Measurements from ENCODE around the gene RGS7. TPM values are rescaled to one million over a fixed set of nuclear protein-coding genes. Genes with fewer than 3 reads are reported as not detected.

Gene RGS7
- total and polyA plus RNA-seq, 2 experiments from 2014 or later, result 0.22 to 0.73 TPM

DNA sequence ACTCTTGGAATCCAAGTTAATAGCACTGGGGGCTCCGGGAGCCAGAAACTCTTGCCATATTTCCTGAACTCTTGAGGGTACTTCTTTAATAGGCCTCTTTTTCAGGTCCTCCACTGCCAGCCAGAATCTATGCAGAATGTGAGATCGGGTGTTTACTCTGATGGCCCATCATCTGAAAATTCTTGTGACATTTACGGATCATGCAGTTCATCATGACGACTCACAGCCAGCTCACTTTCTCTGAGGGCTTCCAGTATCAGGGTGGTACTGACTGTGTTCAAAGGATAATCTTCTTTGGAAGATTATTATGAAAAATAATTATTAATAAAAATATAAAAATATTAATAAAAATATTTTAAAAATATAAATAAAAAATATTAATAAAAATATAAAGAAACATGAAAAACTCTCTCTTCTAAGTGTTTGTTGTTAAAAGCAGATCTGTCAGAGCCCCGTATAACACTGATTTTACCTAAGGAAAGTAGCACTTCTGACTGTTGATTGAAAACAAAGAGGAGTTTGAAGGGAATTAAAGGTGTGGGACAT lies 550.7 kb downstream of the RGS7 start:
- Histone ChIP-seq H3K9me2 (replicated peaks; ENCODE audit: insufficient read depth) (no peaks in the 10 kb centered on the region), H2AFZ (no peak overlapping the region), H3K4me2 (no peak overlapping the region), H4K20me1 (ENCODE audit: insufficient read depth, poor library complexity, severe bottlenecking) (no peaks in the 10 kb centered on the region), H3K9me3 (ENCODE audit: low read depth) (no peaks in the 10 kb centered on the region), H3K27me3 (no peaks in the 10 kb centered on the region), H3K4me3 (no peak overlapping the region), H3K4me1 (ENCODE audit: insufficient read depth) (no peaks in the 10 kb centered on the region), H3K36me3 (replicated peaks; ENCODE audit: insufficient read depth, low read depth) (no peaks in the 10 kb centered on the region), H3K79me2 (no peaks in the 10 kb centered on the region), H3K27ac (no peak overlapping the region)
- TF ChIP-seq EZH2phosphoT487 (IDR thresholded peaks at IDR 0.05; ENCODE audit: low read depth, severe bottlenecking, unreplicated experiment) (no peak), EZH2 (IDR thresholded peaks at IDR 0.05; ENCODE audit: borderline replicate concordance) (no peak)
- TF ChIP-seq, protein P1, sequence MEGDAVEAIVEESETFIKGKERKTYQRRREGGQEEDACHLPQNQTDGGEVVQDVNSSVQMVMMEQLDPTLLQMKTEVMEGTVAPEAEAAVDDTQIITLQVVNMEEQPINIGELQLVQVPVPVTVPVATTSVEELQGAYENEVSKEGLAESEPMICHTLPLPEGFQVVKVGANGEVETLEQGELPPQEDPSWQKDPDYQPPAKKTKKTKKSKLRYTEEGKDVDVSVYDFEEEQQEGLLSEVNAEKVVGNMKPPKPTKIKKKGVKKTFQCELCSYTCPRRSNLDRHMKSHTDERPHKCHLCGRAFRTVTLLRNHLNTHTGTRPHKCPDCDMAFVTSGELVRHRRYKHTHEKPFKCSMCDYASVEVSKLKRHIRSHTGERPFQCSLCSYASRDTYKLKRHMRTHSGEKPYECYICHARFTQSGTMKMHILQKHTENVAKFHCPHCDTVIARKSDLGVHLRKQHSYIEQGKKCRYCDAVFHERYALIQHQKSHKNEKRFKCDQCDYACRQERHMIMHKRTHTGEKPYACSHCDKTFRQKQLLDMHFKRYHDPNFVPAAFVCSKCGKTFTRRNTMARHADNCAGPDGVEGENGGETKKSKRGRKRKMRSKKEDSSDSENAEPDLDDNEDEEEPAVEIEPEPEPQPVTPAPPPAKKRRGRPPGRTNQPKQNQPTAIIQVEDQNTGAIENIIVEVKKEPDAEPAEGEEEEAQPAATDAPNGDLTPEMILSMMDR (IDR thresholded peaks at IDR 0.05; ENCODE audit: poor library complexity), result no peak
- 81% methylated on average over 5 of the region's 5 CpGs for WGBS (ENCODE audit: low lambda C conversion rate, missing lambda C conversion rate)
- no peak for DNase-seq (ENCODE audit: low spot score)

DNA sequence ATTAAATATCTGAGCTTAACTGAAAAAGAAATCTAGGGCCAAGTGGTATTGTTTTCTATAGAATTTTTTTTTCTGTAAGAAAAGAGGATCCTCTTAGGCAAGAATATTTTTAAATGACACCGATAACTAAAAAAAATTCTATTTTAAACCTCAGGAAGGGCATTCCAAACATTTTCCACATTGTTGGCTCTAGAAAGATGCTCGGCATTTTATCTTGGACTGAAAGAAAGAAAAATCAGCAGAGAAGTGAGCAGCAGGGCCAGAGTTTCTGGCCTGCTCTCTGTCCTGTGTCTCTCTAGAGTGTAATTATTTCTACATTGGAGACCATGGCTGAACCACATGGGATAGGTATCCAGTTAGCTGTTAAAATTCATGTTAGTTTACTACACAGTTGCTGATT lies 552.5 kb downstream of the RGS7 start:
- 71% methylated on average over 2 of the region's 2 CpGs for WGBS (ENCODE audit: low lambda C conversion rate, missing lambda C conversion rate)
- no peaks in the 10 kb centered on the region for H3K9me2 ChIP-seq (replicated peaks; ENCODE audit: insufficient read depth)
- TF ChIP-seq, protein P1 (IDR thresholded peaks at IDR 0.05; ENCODE audit: poor library complexity), result no peak
- TF ChIP-seq EZH2 (IDR thresholded peaks at IDR 0.05; ENCODE audit: borderline replicate concordance), result no peak
- no peak for TF ChIP-seq EZH2phosphoT487 (IDR thresholded peaks at IDR 0.05; ENCODE audit: low read depth, severe bottlenecking, unreplicated experiment)
- H2AFZ ChIP-seq, result no peak overlapping the region
- H3K27ac ChIP-seq, result no peak overlapping the region
- H3K9me3 ChIP-seq (ENCODE audit: low read depth), result no peaks in the 10 kb centered on the region
- H3K4me1 ChIP-seq (ENCODE audit: insufficient read depth), result no peaks in the 10 kb centered on the region
- no peaks in the 10 kb centered on the region for H3K79me2 ChIP-seq
- H3K36me3 ChIP-seq (replicated peaks; ENCODE audit: insufficient read depth, low read depth), result no peaks in the 10 kb centered on the region
- H4K20me1 ChIP-seq (ENCODE audit: insufficient read depth, poor library complexity, severe bottlenecking), result no peaks in the 10 kb centered on the region
- H3K4me2 ChIP-seq, result no peak overlapping the region
- H3K27me3 ChIP-seq, result no peaks in the 10 kb centered on the region
- no peak overlapping the region for H3K4me3 ChIP-seq
- no peak for DNase-seq (ENCODE audit: low spot score)

DNA sequence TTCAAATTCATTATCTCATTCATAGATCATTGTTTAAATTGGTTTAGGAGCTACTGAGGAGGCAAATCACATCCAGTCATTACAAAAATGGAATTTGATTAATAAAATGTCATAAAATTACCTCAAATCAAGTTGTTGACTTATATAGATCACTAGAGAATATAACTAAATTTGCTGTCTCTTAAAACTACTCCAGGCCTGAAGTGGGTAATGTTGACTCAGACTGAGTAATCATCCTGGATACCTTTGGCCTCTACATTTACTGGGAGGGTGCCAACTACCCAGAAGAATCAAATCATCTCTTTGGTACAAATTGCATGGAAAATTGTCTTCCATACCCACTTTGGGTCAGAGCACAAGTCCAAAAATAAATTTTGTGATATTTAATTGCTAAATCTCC lies 553.9 kb downstream of the RGS7 start:
- DNase-seq (ENCODE audit: low spot score), result no peak
- Histone ChIP-seq H3K4me3 (no peak overlapping the region), H3K9me2 (replicated peaks; ENCODE audit: insufficient read depth) (no peaks in the 10 kb centered on the region), H3K36me3 (replicated peaks; ENCODE audit: insufficient read depth, low read depth) (no peaks in the 10 kb centered on the region), H4K20me1 (ENCODE audit: insufficient read depth, poor library complexity, severe bottlenecking) (no peaks in the 10 kb centered on the region), H3K4me1 (ENCODE audit: insufficient read depth) (no peaks in the 10 kb centered on the region), H3K27me3 (no peaks in the 10 kb centered on the region), H2AFZ (no peak overlapping the region), H3K4me2 (no peak overlapping the region), H3K9me3 (ENCODE audit: low read depth) (no peaks in the 10 kb centered on the region), H3K27ac (no peak overlapping the region), H3K79me2 (no peaks in the 10 kb centered on the region)
- no peak for TF ChIP-seq EZH2 (IDR thresholded peaks at IDR 0.05; ENCODE audit: borderline replicate concordance)
- TF ChIP-seq EZH2phosphoT487 (IDR thresholded peaks at IDR 0.05; ENCODE audit: low read depth, severe bottlenecking, unreplicated experiment), result no peak
- TF ChIP-seq, protein P1 (IDR thresholded peaks at IDR 0.05; ENCODE audit: poor library complexity), result no peak

DNA sequence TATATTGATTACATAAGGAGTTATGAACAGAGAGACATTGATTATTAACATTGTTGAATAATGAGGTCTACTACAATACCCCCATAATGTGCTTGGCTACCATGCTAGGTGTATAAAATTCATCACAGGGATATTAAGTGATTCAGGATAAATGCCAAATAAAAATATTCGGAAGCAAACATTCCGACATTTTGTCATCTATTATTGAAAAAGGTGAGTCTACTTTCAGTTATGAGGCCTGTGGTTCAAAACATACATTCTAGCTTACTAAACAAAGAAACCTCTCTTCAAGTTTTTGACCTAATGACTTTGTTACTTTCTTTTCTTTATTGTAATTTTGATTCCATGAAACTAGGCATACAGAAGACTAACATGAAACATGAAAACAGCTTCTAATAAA lies 554.7 kb downstream of the RGS7 start:
- H3K4me3 ChIP-seq, result no peak overlapping the region
- 96% methylated on average over 2 of the region's 2 CpGs for WGBS (ENCODE audit: low lambda C conversion rate, missing lambda C conversion rate)
- no peak overlapping the region for H3K27ac ChIP-seq
- no peak for DNase-seq (ENCODE audit: low spot score)
- no peak overlapping the region for H3K4me2 ChIP-seq
- no peaks in the 10 kb centered on the region for H3K27me3 ChIP-seq
- H2AFZ ChIP-seq, result no peak overlapping the region
- H3K9me3 ChIP-seq (ENCODE audit: low read depth), result no peaks in the 10 kb centered on the region
- no peak for TF ChIP-seq EZH2 (IDR thresholded peaks at IDR 0.05; ENCODE audit: borderline replicate concordance)
- TF ChIP-seq EZH2phosphoT487 (IDR thresholded peaks at IDR 0.05; ENCODE audit: low read depth, severe bottlenecking, unreplicated experiment), result no peak
- TF ChIP-seq, protein P1 (IDR thresholded peaks at IDR 0.05; ENCODE audit: poor library complexity), result no peak
- no peaks in the 10 kb centered on the region for H3K36me3 ChIP-seq (replicated peaks; ENCODE audit: insufficient read depth, low read depth)
- H3K79me2 ChIP-seq, result no peaks in the 10 kb centered on the region
- no peaks in the 10 kb centered on the region for H4K20me1 ChIP-seq (ENCODE audit: insufficient read depth, poor library complexity, severe bottlenecking)
- H3K9me2 ChIP-seq (replicated peaks; ENCODE audit: insufficient read depth), result no peaks in the 10 kb centered on the region
- H3K4me1 ChIP-seq (ENCODE audit: insufficient read depth), result no peaks in the 10 kb centered on the region

All from hepatocyte (in vitro differentiated cells).